HTERT RPE-1 (cell line): ENCODE data around the gene ERMARD.
"Not testable (repeated sequence)": the region's sequence is repeated elsewhere in the genome, so short reads cannot be mapped to it uniquely, and the experiment has no call there.

ENCODE experiments used
- in situ Hi-C: fragments of 300-500 bp; cut with MboI; formaldehyde crosslinking; loops from 4 replicates; pipeline ENCODE4 v1.14.3; 2020; ENCODE audit warnings: low sequenced_read_pairs

Gene ERMARD

DNA sequence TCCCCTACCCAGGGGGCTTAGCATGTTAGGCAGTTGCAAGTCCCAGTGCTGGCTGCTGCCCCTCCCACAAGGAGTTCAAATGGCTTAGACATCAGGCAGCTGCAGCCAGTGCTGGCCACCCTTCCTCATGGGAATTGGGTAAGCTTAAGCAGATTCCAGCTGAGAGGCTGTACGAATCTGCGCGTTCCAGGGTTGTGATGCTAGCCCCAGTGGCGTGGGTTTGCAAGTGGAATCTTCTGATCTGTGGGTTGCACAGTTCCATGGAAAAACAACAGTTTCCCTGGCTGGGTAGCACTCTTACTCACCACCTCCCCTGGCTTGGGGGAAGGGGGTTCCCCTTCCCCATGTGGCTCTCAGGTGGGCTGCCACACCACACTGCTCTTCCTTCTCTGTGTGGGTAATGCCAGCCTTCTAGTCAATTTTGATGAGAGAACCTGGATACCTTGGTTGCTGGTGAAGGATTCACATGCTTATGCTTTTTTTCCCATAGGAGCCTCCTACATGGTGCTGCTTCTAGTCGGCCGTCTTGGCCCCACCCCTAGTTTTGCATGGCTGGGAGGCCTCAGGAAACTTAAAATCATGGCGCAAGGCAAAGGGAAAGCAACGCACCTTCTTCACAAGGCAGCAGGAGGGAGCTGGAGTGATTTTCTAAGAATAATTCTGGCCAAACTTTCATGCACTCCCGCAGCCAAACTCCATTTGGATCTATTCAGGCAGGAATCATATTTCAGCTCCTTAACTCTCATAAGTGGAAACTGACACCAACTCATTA is 13.0 kb upstream of the ERMARD start:
- in situ Hi-C loops, result no loop called here

DNA sequence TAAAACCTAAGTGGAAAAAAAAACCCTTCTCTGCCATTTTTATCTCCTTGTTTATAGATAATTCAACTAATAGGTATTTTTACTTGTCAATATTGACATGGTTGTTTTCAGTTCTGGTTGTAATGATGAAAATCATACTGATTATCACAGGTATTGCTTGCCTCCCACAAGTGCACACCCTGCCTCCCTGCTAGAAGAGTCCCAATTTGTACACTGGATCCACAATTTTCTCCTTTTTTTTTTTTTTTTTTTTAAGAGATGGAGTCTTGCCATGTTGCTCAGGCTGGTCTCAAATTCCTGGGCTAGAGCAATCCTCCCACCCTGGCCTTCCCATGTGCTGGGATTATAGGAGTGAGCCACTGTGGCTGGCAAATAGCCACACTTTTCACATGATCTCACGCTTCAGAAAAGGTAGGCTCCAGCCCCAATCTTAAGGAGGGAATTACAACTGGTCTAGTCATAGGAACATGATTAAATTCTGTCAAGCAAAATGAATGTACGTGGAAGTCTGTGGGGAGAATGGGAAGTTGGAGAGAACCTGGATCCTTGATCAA is 12.4 kb upstream of the ERMARD start:
- in situ Hi-C loops, result no loop called here

DNA sequence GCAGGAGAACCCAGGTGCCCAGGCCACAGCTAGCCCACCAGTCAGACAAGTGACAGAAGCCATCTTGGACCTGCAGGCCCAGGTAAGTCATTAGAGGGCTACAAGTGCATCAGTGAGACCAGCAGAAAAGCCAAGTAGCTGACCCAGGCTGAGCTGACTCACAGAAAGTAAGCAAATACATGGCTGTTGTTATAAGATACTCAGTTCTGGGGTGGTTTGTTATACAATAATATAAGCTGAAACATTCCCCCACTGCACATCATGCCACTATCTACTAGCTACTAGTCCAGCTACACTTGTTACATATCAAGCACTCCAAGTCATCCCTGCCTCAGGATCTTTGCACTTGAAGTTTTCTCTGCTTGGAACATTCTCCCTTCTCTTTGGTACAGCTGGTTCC is 10.1 kb upstream of the ERMARD start:
- in situ Hi-C loops, result no loop called here

DNA sequence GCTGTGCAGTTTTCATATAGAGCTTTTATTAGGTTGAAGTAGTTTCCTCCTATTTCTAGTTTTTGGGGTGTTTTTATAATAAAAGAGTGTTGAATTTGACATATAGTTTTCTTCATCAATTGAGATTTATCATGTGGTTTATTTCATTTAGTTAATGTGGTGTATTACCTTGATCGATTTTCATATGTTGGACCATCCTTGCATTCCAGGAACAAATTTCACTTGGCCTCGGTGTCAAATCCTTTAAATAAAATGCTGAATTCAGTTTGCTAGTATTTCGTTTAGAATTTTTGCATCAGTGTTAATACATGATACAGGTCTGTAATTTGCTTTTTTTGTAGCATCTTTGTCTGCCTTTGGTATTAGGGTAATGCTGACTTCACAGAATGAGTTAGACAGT is 6.0 kb upstream of the ERMARD start:
- in situ Hi-C loops, result no loop called here

DNA sequence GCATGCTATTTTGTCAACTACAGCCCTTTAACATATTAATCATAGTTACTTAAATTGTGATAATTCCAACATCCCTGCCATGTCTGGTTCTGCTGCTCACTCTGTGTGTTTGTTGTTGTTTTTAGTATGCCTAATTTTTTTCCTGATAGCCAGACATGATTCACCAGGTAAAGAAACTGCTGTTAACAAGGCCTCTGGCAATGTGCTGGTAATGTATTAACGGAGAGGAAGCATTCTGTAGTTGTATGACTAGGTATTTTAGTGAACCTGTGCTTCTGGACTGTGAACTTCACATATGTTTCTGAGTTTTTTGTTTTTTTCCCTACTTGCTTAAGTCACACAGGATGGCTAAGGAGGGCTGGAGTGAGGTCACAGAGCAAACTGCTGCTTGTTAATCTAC is 4.9 kb upstream of the ERMARD start:
- in situ Hi-C loops, result no loop called here

DNA sequence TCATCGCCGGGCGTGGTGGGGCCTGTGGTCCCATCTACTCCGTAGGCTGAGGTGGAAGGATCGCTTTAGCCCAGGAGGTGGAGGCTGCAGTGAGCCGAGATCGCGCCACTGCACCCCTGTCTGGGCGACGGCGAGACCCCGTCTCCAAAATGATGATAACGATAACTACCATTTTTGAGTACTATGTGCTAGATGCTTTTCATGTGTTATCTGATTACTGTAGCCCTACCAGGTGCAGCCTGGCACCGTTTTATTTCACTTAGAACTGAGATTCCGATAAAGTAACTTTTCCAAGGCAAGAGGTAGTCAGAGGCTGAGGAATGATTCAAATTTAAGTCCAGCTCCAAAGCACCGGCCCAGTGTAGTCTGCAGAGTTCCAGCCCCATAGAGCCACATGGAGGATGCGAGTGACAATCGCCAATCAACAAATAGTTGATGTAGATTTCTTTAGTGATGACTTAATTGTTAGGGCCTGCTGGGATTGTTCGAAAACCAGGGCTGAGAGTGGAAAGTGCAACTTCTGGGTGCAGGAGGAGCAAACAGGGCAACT is 727 bp downstream of the ERMARD start:
- in situ Hi-C loops, result no loop called here

DNA sequence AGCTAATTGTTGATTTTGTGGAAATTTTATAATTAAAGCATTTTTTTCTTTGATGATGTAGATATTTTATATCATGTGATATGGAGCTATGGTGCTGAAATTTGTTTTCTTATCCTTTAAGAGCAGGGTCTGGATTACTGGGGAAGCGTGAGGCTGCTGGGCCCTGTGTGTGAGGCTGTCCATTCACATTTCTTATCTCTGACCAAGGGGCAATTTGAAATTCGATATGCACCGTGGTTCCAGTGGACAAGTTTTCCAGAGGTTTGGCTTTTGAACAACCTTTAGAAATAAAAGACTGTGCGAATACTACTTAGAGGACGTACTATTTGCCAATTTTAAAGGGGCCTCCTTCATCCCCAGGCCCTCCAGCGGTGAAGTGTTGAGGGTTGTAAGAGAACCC is 3.7 kb downstream of the ERMARD start:
- in situ Hi-C loops, result no loop called here

DNA sequence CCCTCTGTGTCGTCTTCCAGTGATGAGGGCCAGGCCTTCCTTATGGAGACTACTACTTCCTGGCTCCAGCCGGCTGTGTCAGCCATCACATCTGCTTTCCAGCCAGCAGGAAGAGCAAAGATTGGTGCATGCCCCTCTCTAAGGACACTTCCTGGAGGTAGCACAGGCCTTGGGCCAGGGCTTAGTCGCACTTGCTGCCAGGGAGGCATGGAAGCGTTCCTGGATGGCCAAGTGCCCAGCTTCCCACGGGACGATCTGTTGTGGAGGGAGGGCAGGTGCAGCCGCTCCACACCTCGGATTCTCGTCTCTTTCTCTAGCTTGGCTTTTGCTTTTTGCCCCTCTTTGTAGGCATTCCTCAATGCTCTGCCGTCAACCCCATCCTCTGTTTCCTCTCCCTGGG is 11.9 kb downstream of the ERMARD start:
- in situ Hi-C loops, result no loop called here

DNA sequence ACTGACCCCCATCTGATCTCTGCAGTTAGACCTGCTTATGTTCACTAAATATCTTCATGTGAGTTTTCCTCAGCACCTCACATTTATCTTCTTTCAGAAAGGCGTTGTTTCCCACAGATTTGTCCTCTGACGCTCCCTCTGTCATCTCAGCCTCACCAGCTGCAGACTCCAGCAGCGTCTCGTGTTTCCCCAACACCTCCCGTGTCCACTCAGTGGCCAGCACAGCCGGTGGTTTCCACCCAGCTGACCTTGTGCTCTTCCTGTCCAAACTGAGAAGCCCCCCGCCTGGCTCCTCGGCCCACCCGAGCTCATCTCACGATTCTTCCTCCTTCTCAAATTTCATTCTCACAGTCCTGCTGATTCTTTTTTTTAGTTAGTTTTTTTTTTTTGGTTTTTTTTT is 12.5 kb downstream of the ERMARD start:
- in situ Hi-C loops, result no loop called here

DNA sequence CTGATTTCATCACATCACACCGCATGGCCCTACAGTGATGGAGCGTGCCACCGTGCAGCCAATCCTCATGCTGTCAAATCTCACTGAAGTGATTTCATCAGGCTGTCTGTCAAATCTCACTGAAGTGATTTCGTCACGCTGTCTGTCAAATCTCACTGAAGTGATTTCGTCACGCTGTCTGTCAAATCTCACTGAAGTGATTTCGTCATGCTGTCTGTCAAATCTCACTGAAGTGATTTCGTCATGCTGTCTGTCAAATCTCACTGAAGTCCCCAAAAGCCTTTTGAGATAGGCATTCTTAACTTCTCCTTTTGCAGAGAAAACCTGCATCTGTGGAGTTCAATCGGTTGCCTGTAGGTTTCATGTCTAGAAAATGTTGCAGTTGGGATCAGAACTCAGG is 14.4 kb downstream of the ERMARD start:
- in situ Hi-C loops, result not testable (repeated sequence)

DNA sequence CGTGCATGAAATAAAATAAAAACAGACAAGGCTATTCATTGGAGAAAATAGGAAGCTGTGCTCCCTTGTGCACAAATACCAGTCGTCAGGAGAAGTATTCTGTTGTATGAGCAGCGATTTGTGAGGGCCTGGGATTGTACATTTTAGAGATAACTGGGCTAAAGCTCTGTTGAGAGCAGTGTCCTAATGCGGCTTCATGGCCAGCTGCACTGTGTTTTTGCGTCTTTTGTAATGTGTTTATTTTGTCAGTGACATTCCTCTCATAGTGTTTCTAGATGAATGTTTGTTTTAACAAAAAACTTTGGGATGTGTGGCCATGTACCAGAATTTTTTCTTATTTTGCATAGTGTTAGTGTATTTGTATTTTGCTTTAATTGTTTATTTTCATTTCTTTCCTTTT is 14.8 kb downstream of the ERMARD start:
- in situ Hi-C loops, result no loop called here

DNA sequence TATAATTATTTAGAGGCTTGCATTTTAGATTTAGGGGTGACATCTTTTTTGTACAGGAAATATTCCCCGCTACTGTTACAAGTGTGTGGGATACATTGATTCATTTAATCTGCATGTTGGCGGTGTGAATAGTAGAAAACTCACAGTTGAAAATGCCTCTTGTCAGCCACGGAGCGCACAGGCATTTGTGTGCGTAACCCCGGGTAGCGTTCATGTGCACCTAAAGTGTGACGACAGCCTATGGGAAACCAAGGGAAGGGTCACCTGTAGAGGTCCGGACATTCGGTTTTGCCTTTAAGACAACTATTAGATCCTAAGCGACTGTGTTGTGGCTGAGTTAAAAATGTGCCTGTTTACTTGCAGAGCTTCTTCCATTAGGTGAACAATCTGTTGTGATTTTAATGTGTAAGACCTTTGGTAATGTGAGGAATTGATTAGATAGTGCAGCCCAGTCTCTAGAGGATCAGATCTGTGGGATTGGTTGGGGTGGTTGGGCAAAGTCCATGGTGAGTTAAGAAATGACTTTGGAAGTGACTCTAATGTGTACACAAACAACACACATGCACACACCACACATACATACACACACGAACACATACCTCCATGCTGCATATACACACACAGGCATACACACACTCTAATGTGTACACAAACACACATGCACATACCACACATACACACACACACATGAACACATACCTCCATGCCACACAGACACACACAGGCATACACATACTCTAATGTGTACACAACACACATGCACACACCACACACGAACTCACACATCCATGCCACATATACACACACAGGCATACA is 15.7 kb downstream of the ERMARD start:
- in situ Hi-C loops, result no loop called here

DNA sequence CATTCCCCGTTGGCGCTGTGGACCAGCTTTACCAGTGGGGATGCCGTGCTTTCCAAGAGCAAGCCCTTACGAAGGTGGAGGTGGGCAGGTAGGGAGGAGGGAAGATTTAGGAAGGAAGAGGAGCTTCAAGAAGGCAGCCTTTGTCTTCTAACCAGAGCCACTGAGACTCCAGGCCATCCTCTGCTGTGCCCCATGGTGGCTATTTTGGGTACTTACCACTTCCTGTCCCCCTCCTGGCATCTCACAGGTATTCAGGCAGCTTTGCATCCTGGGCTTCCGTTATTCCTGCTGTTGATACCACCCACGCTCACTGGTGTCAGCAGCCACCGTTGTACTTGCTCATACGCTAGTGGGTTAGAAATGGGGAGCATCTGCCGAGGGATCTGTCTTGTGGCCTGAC is 22.9 kb downstream of the ERMARD start:
- in situ Hi-C loops, result no loop called here

DNA sequence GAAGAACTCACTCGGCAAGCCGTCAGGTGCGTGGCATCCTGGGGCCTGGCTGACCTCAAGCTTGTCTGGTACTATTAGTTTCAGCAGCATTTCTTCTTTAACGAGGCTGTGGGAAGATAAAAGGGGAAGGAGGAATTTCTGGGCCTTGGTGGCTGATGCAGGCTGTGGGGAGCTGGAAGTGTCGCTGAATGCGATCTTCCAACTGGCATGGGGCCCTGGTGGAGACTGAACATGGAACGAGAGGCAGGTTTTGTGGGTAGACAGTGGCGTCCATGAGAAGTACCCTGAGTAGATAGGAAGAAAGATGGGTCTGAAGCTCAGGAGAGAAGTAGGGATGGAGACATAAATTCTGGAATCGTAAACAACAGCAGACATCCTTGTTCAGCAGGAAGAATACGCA is 23.9 kb downstream of the ERMARD start:
- in situ Hi-C loops, result no loop called here

DNA sequence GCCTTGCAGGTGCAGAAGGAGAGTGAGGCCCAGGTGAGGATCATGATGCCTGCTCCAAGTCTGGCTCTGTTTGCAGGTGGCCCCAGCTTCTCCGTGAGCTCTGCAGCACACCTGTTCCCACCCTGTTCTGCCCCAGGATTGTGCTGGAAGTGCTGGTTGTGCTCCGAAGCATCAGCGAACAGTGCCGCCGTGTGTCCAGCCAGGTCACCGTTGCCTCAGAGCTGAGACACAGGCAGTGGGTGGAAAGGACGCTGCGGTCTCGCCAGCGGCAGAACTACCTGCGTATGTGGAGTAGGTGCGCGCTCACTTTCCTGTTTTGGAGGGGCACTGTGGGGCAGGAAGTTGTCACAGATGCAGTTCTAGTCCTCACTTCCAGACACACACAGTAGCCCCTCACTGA is 25.0 kb downstream of the ERMARD start:
- in situ Hi-C loops, result no loop called here

DNA sequence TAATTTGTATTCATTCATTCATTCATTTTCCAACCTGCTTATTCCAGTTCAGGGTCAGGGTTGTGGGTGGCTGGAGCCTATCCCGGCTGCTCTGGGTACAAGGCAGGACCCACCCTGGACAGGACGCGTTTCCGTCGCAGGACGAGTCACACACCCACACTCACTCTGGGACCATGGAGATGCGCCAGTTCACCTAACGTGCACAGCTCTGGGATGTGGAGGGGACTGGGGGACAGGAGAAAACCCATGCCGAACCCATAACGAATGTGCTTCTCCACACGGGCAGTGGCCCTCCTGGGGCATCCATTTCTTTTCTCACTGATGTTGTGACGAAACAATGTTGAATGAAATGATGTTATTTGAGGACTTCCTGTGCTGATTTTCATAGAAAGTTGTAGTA is 26.5 kb downstream of the ERMARD start:
- in situ Hi-C loops, result no loop called here

DNA sequence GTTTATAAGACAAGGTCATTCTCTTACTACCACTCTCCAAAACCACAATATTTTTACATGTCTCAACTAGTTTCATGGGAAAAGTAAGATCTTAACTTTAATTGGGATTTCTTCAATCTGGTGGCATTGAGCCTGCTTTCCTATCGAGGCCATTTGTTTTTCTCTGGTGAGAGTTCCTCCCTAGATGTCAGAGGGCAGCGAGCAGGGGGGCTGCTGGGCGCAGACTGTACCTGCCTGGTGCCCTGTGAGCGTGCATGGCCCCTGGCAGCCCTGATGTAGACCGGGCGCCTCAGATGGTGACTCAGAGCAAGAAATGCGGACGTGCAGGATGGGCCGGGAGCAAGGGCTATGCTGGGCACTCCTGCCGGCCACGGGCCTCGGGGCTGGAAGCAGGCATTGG is 27.2 kb downstream of the ERMARD start:
- in situ Hi-C loops, result no loop called here

DNA sequence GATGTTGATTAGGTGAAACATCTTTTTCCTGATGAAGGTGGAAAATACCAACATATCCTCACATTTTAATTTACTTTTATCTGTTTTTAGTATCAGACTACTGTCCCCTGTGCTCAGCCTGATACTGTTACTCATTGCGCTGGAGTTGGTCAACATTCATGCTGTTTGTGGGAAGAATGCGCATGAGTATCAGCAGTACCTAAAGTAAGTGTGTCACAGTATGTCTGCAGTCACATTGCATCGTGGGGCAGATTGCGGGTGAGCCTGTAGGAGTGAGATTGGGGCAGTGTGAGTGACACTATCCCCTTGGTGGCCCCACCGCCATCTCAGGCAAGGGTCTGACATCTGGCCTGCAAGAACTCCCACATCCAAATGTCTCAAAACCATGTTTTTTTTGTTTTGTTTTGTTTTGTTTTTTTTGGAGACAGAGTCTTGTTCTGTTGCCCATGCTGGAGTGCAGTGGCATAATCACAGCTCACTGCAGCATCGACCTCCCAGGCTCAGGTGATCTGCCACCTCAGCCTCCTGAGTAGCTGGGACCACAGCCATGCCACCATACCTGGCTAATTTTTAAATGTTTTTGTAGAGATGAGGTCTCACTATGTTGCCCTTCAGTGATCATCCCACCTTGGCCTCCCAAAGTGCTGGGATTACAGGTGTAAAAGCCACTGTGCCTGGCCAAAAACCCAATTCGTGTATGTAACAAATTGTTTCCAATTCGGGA is 27.8 kb downstream of the ERMARD start:
- in situ Hi-C loops, result no loop called here

DNA sequence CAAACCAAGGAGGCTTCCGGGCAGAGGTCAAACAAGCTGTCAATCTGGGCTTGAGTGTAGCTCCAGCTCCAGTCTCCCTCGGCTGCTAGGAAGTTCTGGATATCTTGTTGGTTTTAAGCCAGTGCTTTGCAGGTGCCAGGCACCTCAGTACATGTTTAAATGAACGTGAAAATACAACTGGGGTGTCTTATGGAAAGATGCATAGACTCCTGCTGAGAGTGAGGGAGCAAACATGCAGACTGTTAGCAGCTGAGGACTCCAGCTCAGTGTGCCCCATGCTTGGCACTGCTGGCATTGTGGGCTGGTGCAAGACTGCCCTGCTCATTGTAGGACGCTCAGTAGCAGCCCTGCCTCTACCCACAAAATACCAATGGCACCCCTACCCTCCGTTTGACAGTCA is 28.5 kb downstream of the ERMARD start:
- in situ Hi-C loops, result no loop called here

DNA sequence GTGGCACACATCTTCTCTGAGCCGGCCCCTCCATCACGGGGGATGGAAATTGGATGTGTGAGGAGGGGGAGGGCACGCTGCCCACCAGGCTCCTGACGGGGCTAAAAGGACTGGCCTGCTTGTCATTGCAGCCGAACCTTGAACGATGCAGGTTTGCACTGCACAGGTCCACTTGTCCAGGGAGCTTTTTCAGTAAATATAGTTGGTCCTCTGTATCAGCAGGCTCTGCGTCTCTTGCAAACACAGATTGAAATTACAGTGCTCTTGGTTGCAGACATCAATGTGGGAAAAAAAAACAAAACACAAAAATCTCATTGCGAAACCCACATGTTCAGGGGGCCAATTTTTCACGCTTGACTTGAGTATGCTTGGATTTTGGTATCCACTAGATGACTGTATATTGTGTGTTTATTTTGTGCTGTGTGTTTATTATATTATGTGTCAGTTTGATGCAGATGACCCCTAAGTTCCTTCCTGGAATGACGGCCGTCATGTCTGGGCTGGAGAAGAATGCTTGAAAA is 29.2 kb downstream of the ERMARD start:
- in situ Hi-C loops, result no loop called here

DNA sequence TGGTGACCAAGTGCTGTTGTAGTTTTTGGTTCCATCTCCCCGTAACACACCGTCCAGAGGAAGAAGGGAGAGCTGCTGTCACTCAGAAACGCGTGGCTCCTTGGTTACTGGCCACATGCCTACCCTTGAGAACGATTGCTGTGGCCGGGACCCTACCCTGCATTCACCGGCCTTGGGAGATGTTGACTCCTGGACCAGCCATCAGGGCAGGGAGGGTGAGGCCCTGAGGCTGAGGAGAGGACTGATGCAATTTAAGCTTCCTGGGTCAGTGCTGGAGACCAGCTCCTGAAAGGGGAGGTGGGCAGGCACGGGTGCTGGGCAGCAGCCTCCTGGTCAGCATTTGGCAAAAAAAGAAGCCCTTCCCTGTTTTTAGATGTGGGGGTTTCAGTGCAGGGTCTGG is 31.5 kb downstream of the ERMARD start:
- in situ Hi-C loops, result no loop called here
